GM18519 (cell line): Measurements from ENCODE around the gene PLPP1.
"Not testable (repeated sequence)": the region's sequence is repeated elsewhere in the genome, so short reads cannot be mapped to it uniquely, and the experiment has no call there.

Experiments used
- ATAC-seq: cut with Tn5 transposase; IDR thresholded peaks from one replicate; pipeline ENCODE4 v1.9.1; 2021; ENCODE audit warnings: mild to moderate bottlenecking, moderate library complexity; ENCODE audit not compliant: unreplicated experiment, low FRiP score

Gene PLPP1

GRCh38 chr5:55509097-55509496 lies 25.7 kb downstream of the PLPP1 start:
- ATAC-seq, result no peak

DNA sequence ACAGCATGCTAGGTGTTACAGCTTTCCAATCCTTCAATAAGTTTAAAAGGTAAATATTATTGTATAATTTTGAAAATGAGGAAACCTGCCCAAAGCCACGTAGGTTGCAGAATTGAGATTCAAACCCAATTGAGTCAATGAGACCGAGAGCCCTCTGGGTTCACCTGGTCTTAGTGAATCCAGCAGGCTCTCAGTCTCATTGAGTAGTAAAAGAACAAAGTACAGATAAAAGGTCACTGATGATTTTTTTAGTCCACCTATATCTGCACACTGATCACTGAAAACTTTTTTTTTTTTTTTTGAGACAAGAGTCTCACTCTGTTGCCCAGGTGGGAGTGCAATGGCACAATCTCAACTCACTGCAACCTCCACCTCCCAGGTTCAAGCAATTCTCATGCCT lies 27.2 kb downstream of the PLPP1 start:
- ATAC-seq, result no peak

DNA sequence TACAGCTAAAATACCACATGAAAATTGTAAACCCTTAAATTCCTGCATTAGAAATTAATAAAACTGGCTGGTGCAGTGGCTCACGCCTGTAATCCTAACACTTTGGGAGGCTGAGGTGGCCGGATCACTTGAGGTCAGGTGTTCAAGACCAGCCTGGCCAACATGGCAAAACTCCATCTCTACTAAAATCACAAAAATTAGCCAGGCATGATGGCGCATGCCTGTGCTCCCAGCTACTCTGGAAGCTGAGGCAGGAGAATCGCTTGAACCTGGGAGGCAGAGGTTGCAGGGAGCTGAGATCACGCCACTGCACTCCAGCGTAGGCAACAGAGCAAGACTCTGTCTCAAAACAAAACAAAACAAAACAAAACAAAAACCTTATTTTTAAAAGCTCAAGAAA lies 29.1 kb downstream of the PLPP1 start:
- not testable (repeated sequence) for ATAC-seq

DNA sequence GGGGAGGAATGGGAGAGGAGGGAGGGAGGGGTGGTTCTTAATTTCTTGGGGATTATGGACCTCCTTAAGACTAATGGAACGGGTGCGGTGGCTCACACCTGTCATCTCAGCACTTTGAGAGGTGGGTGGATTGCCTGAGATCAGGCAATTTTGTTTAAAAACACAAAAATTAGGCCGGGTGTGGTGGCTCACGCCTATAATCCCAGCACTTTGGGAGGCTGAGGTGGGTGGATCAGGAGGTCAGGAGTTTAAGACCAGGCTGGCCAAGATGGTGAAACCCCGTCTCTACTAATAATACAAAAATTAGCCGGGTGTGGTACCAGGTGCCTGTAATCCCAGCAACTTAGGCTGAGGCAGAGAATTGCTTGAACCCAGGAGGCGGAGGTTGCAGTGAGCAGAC lies 30.8 kb downstream of the PLPP1 start:
- ATAC-seq, result not testable (repeated sequence)

DNA sequence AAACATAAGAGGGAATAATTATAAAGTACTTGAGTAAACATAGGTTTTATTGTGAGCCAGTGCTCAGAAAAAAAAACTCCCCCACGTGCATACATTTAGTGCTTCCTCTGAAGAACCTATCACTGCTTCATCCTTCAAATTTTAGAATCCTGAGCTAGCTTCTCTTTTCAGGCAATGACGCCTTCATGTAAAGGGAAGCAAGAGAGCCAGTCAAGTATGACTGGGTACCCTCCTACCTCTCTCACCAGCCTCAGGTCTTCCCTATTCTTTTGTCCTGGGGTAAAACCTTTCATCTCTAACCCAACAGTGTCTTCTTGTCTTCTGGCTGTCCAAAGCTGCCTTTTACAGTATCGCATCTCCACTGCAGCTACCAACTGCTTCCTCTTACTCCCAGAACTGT lies 32.0 kb downstream of the PLPP1 start:
- ATAC-seq, result no peak

GRCh38 chr5:55498457-55498856 lies 36.3 kb downstream of the PLPP1 start:
- no peak for ATAC-seq

GRCh38 chr5:55497712-55498111 lies 37.1 kb downstream of the PLPP1 start:
- ATAC-seq, result no peak

DNA sequence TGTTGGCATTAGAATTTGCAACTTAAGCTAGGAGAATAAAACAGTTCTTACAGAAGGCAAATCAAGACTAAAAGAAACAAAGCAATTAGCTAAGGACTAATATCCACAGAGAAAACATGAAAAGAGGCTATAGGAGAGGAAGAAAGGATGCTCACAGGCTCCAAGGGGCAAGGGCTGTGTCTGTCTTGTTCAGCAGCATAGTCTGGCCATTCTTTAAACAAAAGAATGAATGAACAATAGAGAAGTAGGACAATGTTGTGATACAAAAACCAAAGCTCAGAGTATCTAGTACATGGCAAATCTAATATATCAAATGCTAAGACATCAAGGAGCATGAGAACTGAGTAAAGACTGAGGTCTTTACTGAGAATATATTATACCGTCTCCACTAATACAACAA lies 39.5 kb downstream of the PLPP1 start:
- ATAC-seq, result no peak

- no peak for ATAC-seq
Measured at GRCh38 chr5:55492449-55492848, 42.3 kb downstream of the PLPP1 start.

- no peak for ATAC-seq
Measured at GRCh38 chr5:55485073-55485472, 49.7 kb downstream of the PLPP1 start.

GRCh38 chr5:55484531-55484930 lies 50.2 kb downstream of the PLPP1 start:
- no peak for ATAC-seq

GRCh38 chr5:55483885-55484284 lies 50.9 kb downstream of the PLPP1 start:
- ATAC-seq, result no peak

DNA sequence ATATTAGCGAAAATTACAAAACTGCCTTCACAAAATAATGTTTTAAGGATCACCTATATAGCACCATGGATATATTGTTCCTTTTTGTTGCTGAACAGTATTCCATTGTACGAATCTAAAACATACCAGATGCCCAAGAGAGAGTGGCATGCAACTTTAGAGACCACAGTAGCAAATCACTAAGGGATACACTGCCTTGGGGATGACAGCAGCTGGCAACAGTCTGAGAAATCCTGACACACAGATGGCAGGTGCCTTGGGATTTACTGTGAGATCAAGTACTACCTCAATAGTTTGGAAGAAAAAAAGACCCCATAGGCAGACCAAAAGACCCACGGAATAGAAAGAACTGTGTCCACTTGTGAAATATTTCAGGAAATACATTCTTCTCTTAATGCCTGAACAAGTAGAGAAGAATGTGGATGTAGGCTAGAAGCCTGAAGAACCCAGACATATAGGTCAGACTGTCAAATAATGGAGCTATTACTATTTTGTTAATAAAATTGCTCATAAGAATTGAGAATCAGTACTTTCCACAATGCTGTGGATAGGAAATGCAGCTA lies 53.4 kb downstream of the PLPP1 start:
- ATAC-seq, result no peak

DNA sequence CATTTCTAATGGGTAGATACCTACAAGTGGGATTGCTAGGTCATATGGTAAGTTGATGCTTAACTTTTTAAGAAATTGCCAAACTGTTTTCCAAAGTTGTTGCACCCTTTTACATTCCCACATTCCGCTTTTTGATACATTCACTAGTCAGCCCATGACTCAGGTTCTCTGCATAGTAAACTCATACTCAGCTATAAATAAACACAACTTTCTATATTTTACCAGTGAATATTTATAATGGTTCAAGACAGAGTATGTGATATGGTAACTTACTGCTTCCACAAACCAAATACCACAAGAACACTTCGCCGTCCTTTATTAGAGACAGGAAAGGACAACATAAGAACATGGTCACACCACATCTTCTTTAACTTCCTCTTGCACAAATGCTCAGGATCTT lies 54.0 kb downstream of the PLPP1 start:
- no peak for ATAC-seq

GRCh38 chr5:55472642-55473041 lies 62.1 kb downstream of the PLPP1 start:
- ATAC-seq, result no peak

- ATAC-seq, result no peak
Measured at GRCh38 chr5:55471468-55471867, 63.3 kb downstream of the PLPP1 start.

GRCh38 chr5:55470282-55470681 lies 64.5 kb downstream of the PLPP1 start:
- ATAC-seq, result no peak

DNA sequence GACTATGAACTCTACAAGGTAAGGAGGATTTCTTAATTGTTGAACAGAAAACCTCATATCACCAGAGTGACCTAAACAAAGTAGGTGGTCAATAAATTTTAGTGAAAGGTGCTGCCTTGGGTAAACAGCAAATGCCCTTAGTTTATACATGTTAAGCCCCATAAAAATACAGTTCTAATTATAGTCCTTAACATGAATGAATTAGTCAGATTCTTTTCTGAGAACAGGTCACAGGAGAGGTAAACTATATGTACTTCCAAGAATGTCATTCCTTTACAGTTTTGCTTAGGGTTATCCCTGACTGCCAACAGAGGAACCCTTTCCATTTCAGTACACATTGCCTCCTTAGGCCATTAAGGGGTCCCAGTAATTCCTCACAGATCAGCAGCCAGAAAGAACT lies 64.9 kb downstream of the PLPP1 start:
- ATAC-seq, result no peak

- ATAC-seq, result no peak
Measured at GRCh38 chr5:55467862-55468551, 66.8 kb downstream of the PLPP1 start.

GRCh38 chr5:55463613-55464012 lies 71.2 kb downstream of the PLPP1 start:
- no peak for ATAC-seq

- ATAC-seq, result no peak
Measured at GRCh38 chr5:55459572-55459971, 75.2 kb downstream of the PLPP1 start.

DNA sequence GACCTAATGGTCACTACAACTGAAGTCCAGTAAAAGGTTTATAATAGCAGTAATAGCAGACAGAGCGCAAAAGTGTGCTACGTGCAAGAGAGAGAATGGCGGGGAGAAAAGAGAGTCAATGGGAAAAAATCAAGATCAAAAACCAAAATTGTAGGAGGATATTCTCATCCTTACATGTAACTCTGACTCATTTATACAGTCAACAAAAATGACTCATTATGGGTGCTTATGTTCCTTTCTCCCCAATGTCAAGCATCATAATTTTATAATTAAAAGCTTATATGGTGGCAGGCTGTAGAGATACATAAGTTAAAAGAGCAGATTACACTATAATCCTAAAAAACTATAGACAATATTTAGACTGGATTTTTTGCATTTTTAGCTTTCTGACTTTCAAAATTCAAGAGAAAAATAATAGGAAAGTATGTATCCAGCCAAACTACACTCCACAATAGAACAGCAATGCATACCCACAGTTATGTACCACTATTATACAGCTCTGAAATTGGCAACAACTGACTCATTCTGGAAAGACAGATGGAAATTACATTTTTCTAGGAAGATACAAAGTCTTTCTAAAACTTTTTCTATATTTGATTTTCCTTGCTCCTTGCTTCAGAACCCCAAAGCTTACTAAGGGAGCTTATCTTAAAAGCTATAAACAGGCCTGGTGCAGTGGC lies 78.4 kb downstream of the PLPP1 start:
- no peak for ATAC-seq
